ENCODE results near the gene RASSF3. TPM values are rescaled to one million over a fixed set of nuclear protein-coding genes. Genes with fewer than 3 reads are reported as not detected.

RASSF3 gene
- total and polyA plus RNA-seq, 9 donors, result 18.2 to 64.5 (median 33.3) TPM

DNA sequence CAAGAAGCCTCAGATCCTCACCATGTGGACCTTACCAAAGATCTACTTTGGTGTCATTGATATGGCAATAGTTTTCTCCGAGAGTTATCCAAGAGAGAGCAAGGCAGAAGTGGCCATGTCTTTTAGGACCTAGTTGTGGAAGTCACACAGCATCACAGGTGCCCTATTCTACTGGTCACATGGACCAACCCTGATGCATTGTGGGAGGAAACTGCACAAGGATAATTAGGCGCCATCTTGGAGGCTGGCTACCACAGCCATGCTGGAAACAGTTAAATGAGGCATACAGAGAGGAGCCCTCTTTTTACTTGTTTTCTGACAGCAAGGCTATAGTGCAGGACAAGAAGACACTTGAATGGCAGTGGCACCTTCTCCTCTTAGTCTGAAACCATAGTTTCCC, 99.1 kb downstream of the RASSF3 start:
- Histone ChIP-seq H3K4me1 (ENCODE audit: insufficient read depth) (no peaks in the 10 kb centered on the region), H3K27me3 (no peaks in the 10 kb centered on the region), H3K9me3 (no peaks in the 10 kb centered on the region), H3K36me3 (no peaks in the 10 kb centered on the region), H3K27ac (no peak overlapping the region), H3K4me3 (no peak overlapping the region)
- whole genome bisulfite sequencing, 3 donors, result 95 to 98% (median 96%) methylated on average over 2 of the region's 2 CpGs
- intact Hi-C loops (cut with DNase I), result no loop called here
- TF ChIP-seq, protein P1, sequence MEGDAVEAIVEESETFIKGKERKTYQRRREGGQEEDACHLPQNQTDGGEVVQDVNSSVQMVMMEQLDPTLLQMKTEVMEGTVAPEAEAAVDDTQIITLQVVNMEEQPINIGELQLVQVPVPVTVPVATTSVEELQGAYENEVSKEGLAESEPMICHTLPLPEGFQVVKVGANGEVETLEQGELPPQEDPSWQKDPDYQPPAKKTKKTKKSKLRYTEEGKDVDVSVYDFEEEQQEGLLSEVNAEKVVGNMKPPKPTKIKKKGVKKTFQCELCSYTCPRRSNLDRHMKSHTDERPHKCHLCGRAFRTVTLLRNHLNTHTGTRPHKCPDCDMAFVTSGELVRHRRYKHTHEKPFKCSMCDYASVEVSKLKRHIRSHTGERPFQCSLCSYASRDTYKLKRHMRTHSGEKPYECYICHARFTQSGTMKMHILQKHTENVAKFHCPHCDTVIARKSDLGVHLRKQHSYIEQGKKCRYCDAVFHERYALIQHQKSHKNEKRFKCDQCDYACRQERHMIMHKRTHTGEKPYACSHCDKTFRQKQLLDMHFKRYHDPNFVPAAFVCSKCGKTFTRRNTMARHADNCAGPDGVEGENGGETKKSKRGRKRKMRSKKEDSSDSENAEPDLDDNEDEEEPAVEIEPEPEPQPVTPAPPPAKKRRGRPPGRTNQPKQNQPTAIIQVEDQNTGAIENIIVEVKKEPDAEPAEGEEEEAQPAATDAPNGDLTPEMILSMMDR (IDR thresholded peaks at IDR 0.05), result no peak
- TF ChIP-seq EP300 (IDR thresholded peaks at IDR 0.05) (no peak), POLR2A (IDR thresholded peaks at IDR 0.05) (no peak)
- no peak for DNase-seq

DNA sequence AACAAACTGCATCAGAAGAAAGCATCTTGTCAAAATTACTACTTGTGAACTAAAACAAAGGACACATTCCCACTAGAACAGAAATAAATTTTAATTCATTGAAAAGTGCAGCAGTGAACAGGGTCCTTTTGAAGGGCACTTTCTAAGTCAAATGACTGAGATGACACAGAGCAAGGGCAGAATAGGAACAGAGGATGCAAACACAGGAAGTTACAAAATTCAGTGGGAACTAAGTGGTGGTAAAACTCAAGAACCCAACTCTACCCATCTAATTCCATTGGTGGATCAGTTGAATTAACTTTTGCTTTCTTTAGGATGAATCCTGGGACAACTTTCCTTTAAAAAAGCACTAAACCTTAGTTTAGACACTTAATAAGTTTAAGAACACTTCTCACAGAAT, 103.1 kb downstream of the RASSF3 start:
- intact Hi-C loops (cut with DNase I), result no loop called here
- TF ChIP-seq POLR2A (IDR thresholded peaks at IDR 0.05), result no peak
- TF ChIP-seq, protein P1 (IDR thresholded peaks at IDR 0.05), result no peak
- no peak for TF ChIP-seq EP300 (IDR thresholded peaks at IDR 0.05)
- no peak overlapping the region for H3K4me3 ChIP-seq
- H3K9me3 ChIP-seq, result no peaks in the 10 kb centered on the region
- H3K36me3 ChIP-seq, result no peaks in the 10 kb centered on the region
- no peaks in the 10 kb centered on the region for H3K4me1 ChIP-seq (ENCODE audit: insufficient read depth)
- no peaks in the 10 kb centered on the region for H3K27me3 ChIP-seq
- DNase-seq, result no peak
- no peak overlapping the region for H3K27ac ChIP-seq

DNA sequence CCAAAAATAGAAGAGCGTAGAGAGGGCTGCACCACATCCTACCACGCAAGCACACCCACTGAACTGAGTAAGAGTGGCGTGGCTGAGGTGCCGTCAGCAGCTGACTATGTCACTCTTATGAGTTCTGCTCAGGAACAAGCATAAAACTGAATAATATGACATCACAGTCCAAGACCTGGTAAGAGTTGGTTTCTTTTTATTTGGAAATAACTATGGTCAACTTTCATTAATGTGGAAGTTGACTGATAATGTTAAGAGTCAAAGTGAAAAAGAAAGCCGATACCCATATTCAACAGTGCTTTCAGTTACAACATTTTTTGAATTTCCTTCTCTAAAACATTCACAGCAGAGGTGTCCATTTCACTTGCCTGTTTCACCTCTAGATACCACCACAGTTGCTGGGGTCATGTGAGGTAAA, 104.3 kb downstream of the RASSF3 start:
- Histone ChIP-seq H3K36me3 (no peaks in the 10 kb centered on the region), H3K27ac (no peak overlapping the region), H3K27me3 (no peaks in the 10 kb centered on the region), H3K4me3 (no peak overlapping the region), H3K4me1 (ENCODE audit: insufficient read depth) (no peaks in the 10 kb centered on the region), H3K9me3 (no peaks in the 10 kb centered on the region)
- WGBS, 3 donors, result 93 to 98% (median 94%) methylated on average over 5 of the region's 5 CpGs
- no peak for DNase-seq
- intact Hi-C loops (cut with DNase I), result no loop called here
- TF ChIP-seq EP300 (IDR thresholded peaks at IDR 0.05) (no peak), POLR2A (IDR thresholded peaks at IDR 0.05) (no peak)
- TF ChIP-seq, protein P1 (IDR thresholded peaks at IDR 0.05), result no peak

DNA sequence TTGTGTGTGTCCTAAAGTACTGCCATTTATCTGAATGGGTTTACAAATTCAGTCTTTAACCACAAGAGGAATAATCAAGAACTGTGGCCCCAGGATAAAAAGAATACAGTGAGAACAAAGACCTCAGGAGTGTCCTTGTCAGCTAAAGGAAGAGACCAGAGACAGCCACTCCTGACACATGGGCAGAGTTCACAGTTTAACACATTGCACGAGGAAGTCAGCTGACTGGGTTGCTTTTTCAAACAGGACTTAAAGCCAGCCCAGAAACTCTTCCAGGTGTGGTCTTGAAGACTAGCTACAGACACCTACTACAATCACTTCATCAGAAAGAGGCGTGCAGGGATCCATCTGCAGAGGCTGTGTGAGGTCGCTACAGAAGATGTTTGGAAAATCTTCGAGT, 106.1 kb downstream of the RASSF3 start:
- Histone ChIP-seq H3K4me1 (ENCODE audit: insufficient read depth) (no peaks in the 10 kb centered on the region), H3K4me3 (no peak overlapping the region), H3K36me3 (no peaks in the 10 kb centered on the region), H3K27ac (no peak overlapping the region), H3K9me3 (no peaks in the 10 kb centered on the region), H3K27me3 (no peaks in the 10 kb centered on the region)
- 92 to 95% (median 94%) methylated on average over 4 of the region's 4 CpGs for WGBS, 3 donors
- no peak for DNase-seq
- intact Hi-C loops (cut with DNase I), result no loop called here
- no peak for TF ChIP-seq POLR2A (IDR thresholded peaks at IDR 0.05)
- TF ChIP-seq, protein P1 (IDR thresholded peaks at IDR 0.05), result no peak
- TF ChIP-seq EP300 (IDR thresholded peaks at IDR 0.05), result no peak
